Bone marrow (tissue), 2 donors: ENCODE results near the gene PABPN1.
"Not testable (repeated sequence)": the region's sequence is repeated elsewhere in the genome, so short reads cannot be mapped to it uniquely, and the experiment has no call there.

Source experiments
- DNase-seq, 2 donors: peaks; one replicate each; lab custom pipeline; 2025; lab: John Stamatoyannopoulos, UW

Gene PABPN1

GRCh38 chr14:23301288-23301968 is 19.8 kb upstream of the PABPN1 start:
- peak; percentile 98 to 99 for DNase-seq

- DNase-seq, result no peak
Observed at GRCh38 chr14:23301969-23302289, 19.3 kb upstream of the PABPN1 start.

GRCh38 chr14:23302290-23303225 is 18.7 kb upstream of the PABPN1 start, which contains the start of gene PPP1R3E:
Gene PPP1R3E (minus strand): TSS chr14:23302859. CDS start chr14:23302576, 283 bp downstream.
- DNase-seq, result peak; percentile 20 to 47

GRCh38 chr14:23306412-23307145 is 14.7 kb upstream of the PABPN1 start, which contains the start of gene BCL2L2:
Gene BCL2L2 (plus strand): TSS chr14:23306833. CDS start chr14:23307768, 935 bp downstream.
- DNase-seq, result peak; percentile 41 to 63

- no peak for DNase-seq
Observed at GRCh38 chr14:23307146-23307530, 14.1 kb upstream of the PABPN1 start.

GRCh38 chr14:23307687-23308644 is 13.3 kb upstream of the PABPN1 start:
- DNase-seq, result no peak

- DNase-seq, result no peak
Observed at GRCh38 chr14:23308721-23309445, 12.4 kb upstream of the PABPN1 start.

- DNase-seq, result no peak
Observed at GRCh38 chr14:23310546-23310945, 10.7 kb upstream of the PABPN1 start.

- no peak for DNase-seq
Observed at GRCh38 chr14:23316300-23316699, 5.0 kb upstream of the PABPN1 start.

- no peak for DNase-seq
Observed at GRCh38 chr14:23319746-23320583, 1.3 kb upstream of the PABPN1 start.

- DNase-seq, result peak; percentile 27 to 65
Observed at GRCh38 chr14:23321572-23322547, 603 bp downstream of the PABPN1 start.

GRCh38 chr14:23322568-23323517 is 1.6 kb downstream of the PABPN1 start:
- no peak for DNase-seq

GRCh38 chr14:23323838-23324454 is 2.7 kb downstream of the PABPN1 start:
- DNase-seq, result no peak

- no peak for DNase-seq
Observed at GRCh38 chr14:23324455-23324846, 3.2 kb downstream of the PABPN1 start.

- DNase-seq, result no peak
Observed at GRCh38 chr14:23324993-23325392, 3.7 kb downstream of the PABPN1 start.

- DNase-seq, result not testable (repeated sequence)
Observed at GRCh38 chr14:23325746-23326145, 4.5 kb downstream of the PABPN1 start.
